ENCODE measurements around the gene WNK3. TPM values are rescaled to one million over a fixed set of nuclear protein-coding genes. Genes with fewer than 3 reads are reported as not detected.

WNK3 gene
- total and polyA plus RNA-seq, 2 donors (not counting 1 experiment from before 2014, with no cell fraction given) = 0.12 to 1.2 TPM

DNA sequence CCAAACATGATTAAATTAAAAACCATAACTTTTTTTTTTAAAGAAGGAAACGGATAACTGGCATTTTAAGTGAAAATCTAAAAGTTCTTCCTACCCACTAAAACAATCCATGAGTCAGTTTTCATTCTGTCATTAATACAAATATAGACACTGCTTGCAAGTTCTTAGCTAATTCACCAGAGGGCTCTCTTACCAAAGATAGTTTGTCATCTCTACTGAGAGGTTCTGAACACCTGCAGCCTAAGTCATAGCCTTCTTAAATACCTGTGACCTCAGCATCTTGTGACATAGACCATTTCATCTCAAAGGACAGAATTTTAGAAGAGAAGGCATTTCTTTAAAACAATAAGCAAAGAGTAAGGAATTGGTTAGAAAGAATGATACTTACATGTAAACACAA lies 109.5 kb downstream of the WNK3 start:
- Histone ChIP-seq H3K4me3 (ENCODE audit: control extremely low read depth in 1 of 5, extremely low read depth in 1 of 5, insufficient read depth in 1 of 5, low read depth in 2 of 5, low read length in 4 of 5) (no peak overlapping the region), H2AFZ (ENCODE audit: insufficient read depth, low read depth, low read length, poor library complexity, severe bottlenecking) (no peak overlapping the region), H4K20me1 (ENCODE audit: control insufficient read depth, insufficient read depth, low read length, poor library complexity, severe bottlenecking) (no peaks in the 10 kb centered on the region), H3K9me3 (ENCODE audit: control extremely low read depth in 1 of 3, control insufficient read depth in 2 of 3, insufficient read depth in 1 of 3, low read length in 2 of 3) (no peaks in the 10 kb centered on the region), H3K27me3 (replicated peaks in 1 of 4; ENCODE audit: control extremely low read depth in 1 of 4, control insufficient read depth in 3 of 4, insufficient read depth in 4 of 4, low read length in 3 of 4) (no peaks in the 10 kb centered on the region), H3K9ac (ENCODE audit: low read length) (no peak overlapping the region), H3K36me3 (replicated peaks in 1 of 2; ENCODE audit: control extremely low read depth in 1 of 2, control insufficient read depth in 1 of 2, extremely low read depth in 1 of 2, insufficient read depth in 2 of 2, low read length in 1 of 2) (no peaks in the 10 kb centered on the region), H3K4me2 (replicated peaks; ENCODE audit: low read depth, low read length, poor library complexity, severe bottlenecking) (no peak overlapping the region), H3K27ac (ENCODE audit: low read length in 2 of 2) (no peak overlapping the region), H3K4me1 (ENCODE audit: control insufficient read depth in 2 of 2, insufficient read depth in 2 of 2, low read length in 2 of 2) (no peaks in the 10 kb centered on the region), H3K79me2 (ENCODE audit: control insufficient read depth, insufficient read depth, low read length) (no peaks in the 10 kb centered on the region)
- CTCF ChIA-PET = interaction anchor here (0.6 kb wide), 1 partner anchor 928 kb away, joined by 4 read pairs; no protein-coding TSS in a partner anchor
- Mint-ChIP-seq H3K27me3 (no peaks in the 10 kb centered on the region), H3K9me3 (ENCODE audit: insufficient read depth) (no peaks in the 10 kb centered on the region), H3K4me3 (no peak overlapping the region), H3K27ac (no peak overlapping the region), H3K4me1 (no peaks in the 10 kb centered on the region)
- ATAC-seq (ENCODE audit: low read depth) = no peak
- DNase-seq = peak; percentile 2
- no CpG with 5 or more reads among the region's 1 CpG for WGBS (ENCODE audit: insufficient coverage)
- intact Hi-C loops (cut with micrococcal nuclease) = no loop called here
- TF ChIP-seq, protein P1, sequence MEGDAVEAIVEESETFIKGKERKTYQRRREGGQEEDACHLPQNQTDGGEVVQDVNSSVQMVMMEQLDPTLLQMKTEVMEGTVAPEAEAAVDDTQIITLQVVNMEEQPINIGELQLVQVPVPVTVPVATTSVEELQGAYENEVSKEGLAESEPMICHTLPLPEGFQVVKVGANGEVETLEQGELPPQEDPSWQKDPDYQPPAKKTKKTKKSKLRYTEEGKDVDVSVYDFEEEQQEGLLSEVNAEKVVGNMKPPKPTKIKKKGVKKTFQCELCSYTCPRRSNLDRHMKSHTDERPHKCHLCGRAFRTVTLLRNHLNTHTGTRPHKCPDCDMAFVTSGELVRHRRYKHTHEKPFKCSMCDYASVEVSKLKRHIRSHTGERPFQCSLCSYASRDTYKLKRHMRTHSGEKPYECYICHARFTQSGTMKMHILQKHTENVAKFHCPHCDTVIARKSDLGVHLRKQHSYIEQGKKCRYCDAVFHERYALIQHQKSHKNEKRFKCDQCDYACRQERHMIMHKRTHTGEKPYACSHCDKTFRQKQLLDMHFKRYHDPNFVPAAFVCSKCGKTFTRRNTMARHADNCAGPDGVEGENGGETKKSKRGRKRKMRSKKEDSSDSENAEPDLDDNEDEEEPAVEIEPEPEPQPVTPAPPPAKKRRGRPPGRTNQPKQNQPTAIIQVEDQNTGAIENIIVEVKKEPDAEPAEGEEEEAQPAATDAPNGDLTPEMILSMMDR (IDR thresholded peaks at IDR 0.05) = no peak
- TF ChIP-seq EZH2 (IDR thresholded peaks at IDR 0.05; ENCODE audit: borderline replicate concordance, insufficient read depth, low read depth, low read length, poor library complexity, severe bottlenecking) = no peak
- POLR2A ChIA-PET = interaction anchor here (0.5 kb wide), 1 partner anchor 753 kb away, joined by 3 read pairs; no protein-coding TSS in a partner anchor

DNA sequence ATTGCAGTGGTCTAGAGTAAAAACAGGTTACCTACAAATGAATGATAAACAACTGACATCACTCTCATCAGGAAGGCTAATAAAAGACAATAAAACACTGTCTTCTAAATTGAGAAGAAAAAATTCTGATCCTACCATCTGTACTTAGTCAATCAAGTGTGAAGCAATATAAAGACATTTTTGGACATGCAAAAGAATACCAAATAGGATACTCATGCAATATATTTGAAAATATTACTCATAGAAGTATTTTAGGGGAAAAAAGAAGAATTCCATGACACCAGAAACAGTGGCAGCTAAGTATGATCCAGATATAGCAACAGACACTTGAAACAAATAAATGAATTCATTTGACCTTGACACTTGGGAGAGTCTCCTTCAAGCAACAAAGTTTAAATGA lies 111.0 kb downstream of the WNK3 start:
- H4K20me1 ChIP-seq (ENCODE audit: control insufficient read depth, insufficient read depth, low read length, poor library complexity, severe bottlenecking) = no peaks in the 10 kb centered on the region
- H3K27me3 ChIP-seq (replicated peaks in 1 of 4; ENCODE audit: control extremely low read depth in 1 of 4, control insufficient read depth in 3 of 4, insufficient read depth in 4 of 4, low read length in 3 of 4) = no peaks in the 10 kb centered on the region
- H3K4me3 ChIP-seq (ENCODE audit: control extremely low read depth in 1 of 5, extremely low read depth in 1 of 5, insufficient read depth in 1 of 5, low read depth in 2 of 5, low read length in 4 of 5) = no peak overlapping the region
- Mint-ChIP-seq H3K4me1 (no peaks in the 10 kb centered on the region), H3K27ac (no peak overlapping the region), H3K9me3 (ENCODE audit: insufficient read depth) (no peaks in the 10 kb centered on the region), H3K27me3 (no peaks in the 10 kb centered on the region), H3K4me3 (no peak overlapping the region)
- H3K36me3 ChIP-seq (replicated peaks in 1 of 2; ENCODE audit: control extremely low read depth in 1 of 2, control insufficient read depth in 1 of 2, extremely low read depth in 1 of 2, insufficient read depth in 2 of 2, low read length in 1 of 2) = no peaks in the 10 kb centered on the region
- TF ChIP-seq EZH2 (IDR thresholded peaks at IDR 0.05; ENCODE audit: borderline replicate concordance, insufficient read depth, low read depth, low read length, poor library complexity, severe bottlenecking) = no peak
- TF ChIP-seq, protein P1 (IDR thresholded peaks at IDR 0.05) = no peak
- H3K27ac ChIP-seq (ENCODE audit: low read length in 2 of 2) = no peak overlapping the region
- ATAC-seq (ENCODE audit: low read depth) (no peak), DNase-seq (no peak)
- H3K9me3 ChIP-seq (ENCODE audit: control extremely low read depth in 1 of 3, control insufficient read depth in 2 of 3, insufficient read depth in 1 of 3, low read length in 2 of 3) = no peaks in the 10 kb centered on the region
- ChIA-PET POLR2A (no interaction called here), CTCF (no interaction called here)
- no peak overlapping the region for H2AFZ ChIP-seq (ENCODE audit: insufficient read depth, low read depth, low read length, poor library complexity, severe bottlenecking)
- H3K79me2 ChIP-seq (ENCODE audit: control insufficient read depth, insufficient read depth, low read length) = no peaks in the 10 kb centered on the region
- H3K4me1 ChIP-seq (ENCODE audit: control insufficient read depth in 2 of 2, insufficient read depth in 2 of 2, low read length in 2 of 2) = no peaks in the 10 kb centered on the region
- intact Hi-C loops (cut with micrococcal nuclease) = no loop called here
- no peak overlapping the region for H3K4me2 ChIP-seq (replicated peaks; ENCODE audit: low read depth, low read length, poor library complexity, severe bottlenecking)
- H3K9ac ChIP-seq (ENCODE audit: low read length) = no peak overlapping the region
